B cell (primary cell): ENCODE measurements around the gene BMPER. TPM values are rescaled to one million over a fixed set of nuclear protein-coding genes. Genes with fewer than 3 reads are reported as not detected.
A peak's percentile ranks its signal among the peaks of the same experiment; 100 is the strongest.

Source experiments
- ATAC-seq: fragments of 200-7000 bp; cut with Tn5 transposase; one replicate; pipeline ENCODE4 v1.10.0; 2021; ENCODE audit warnings: low read depth, mild to moderate bottlenecking, moderate number of reproducible peaks, moderate library complexity
- CTCF ChIA-PET: fragments of 350-600 bp; sonication (Branson Sonifier 250); formaldehyde crosslinking; loops from one replicate; lab custom pipeline; 2021; ENCODE audit warnings: antibody characterized with exemption, inconsistent platforms; lab: Charles Lee
- POLR2A ChIA-PET: fragments of 350-600 bp; sonication (Branson Sonifier 250); formaldehyde crosslinking; loops from one replicate; lab custom pipeline; 2021; ENCODE audit warnings: antibody characterized with exemption; lab: Charles Lee
- DNase-seq: peaks from one replicate; pipeline ENCODE4 v3.0.0; 2013
- H2AFZ ChIP-seq: 2 replicates; pipeline ENCODE4 v1.6.1; 2012; ENCODE audit warnings: mild to moderate bottlenecking, low read depth, low read length; ENCODE audit not compliant: insufficient read depth, poor library complexity, severe bottlenecking
- H3K27ac ChIP-seq, 2 donors: 1 replicate in 1 of 2; 2 replicates in 1 of 2; pipeline ENCODE4 v1.5.1; 2012 to 2013; ENCODE audit warnings: low read length in 2 of 2, mild to moderate bottlenecking in 2 of 2, moderate library complexity in 1 of 2
- H3K27me3 ChIP-seq, 4 experiments: fragments of 200-600 bp in 1 of 4; sonication (generic) in 1 of 4; replicated peaks in 1 of 4; 1 replicate in 2 of 4; 2 replicates in 2 of 4; pipeline versions ENCODE4 v1.6.1 to v1.7.0; 2013 to 2016; ENCODE audit warnings: low read length in 3 of 4, mild to moderate bottlenecking in 2 of 4, mixed read lengths in 1 of 4, moderate library complexity in 1 of 4; ENCODE audit not compliant: insufficient read depth in 4 of 4, control insufficient read depth in 3 of 4; ENCODE audit errors: control extremely low read depth in 1 of 4
- H3K36me3 ChIP-seq, 2 experiments: replicated peaks in 1 of 2; 1 replicate in 1 of 2; 2 replicates in 1 of 2; pipeline versions ENCODE4 v1.6.1 to v1.7.1; 2013; ENCODE audit warnings: low read length in 1 of 2; ENCODE audit not compliant: insufficient read depth in 2 of 2, control insufficient read depth in 1 of 2; ENCODE audit errors: control extremely low read depth in 1 of 2, extremely low read depth in 1 of 2
- H3K4me1 ChIP-seq, 2 donors: fragments of 200-600 bp in 1 of 2; sonication (generic) in 1 of 2; 1 replicate in 1 of 2; 2 replicates in 1 of 2; pipeline versions ENCODE4 v1.5.1 to v1.6.1; 2013 to 2017; ENCODE audit warnings: low read length in 2 of 2; ENCODE audit not compliant: control insufficient read depth in 2 of 2, insufficient read depth in 2 of 2
- H3K4me2 ChIP-seq: replicated peaks from 2 replicates; pipeline ENCODE3; 2012; ENCODE audit warnings: mild to moderate bottlenecking, low read depth, low read length; ENCODE audit not compliant: poor library complexity, severe bottlenecking
- H3K4me3 ChIP-seq, 5 experiments: fragments of 200-600 bp in 1 of 5; sonication (generic) in 1 of 5; 1 replicate in 3 of 5; 2 replicates in 2 of 5; pipeline versions ENCODE4 v1.5.1 to v1.7.0; 2011 to 2016; ENCODE audit warnings: low read length in 4 of 5, mild to moderate bottlenecking in 4 of 5, low read depth in 2 of 5, control low read depth in 1 of 5, moderate library complexity in 1 of 5; ENCODE audit not compliant: insufficient read depth in 1 of 5; ENCODE audit errors: control extremely low read depth in 1 of 5, extremely low read depth in 1 of 5
- H3K79me2 ChIP-seq: fragments of 200-600 bp; sonication (generic); one replicate; pipeline ENCODE4 v1.6.0; 2016; ENCODE audit warnings: low read length; ENCODE audit not compliant: control insufficient read depth, insufficient read depth
- H3K9ac ChIP-seq: fragments of 200-600 bp; sonication (generic); 2 replicates; pipeline ENCODE4 v1.6.1; 2017; ENCODE audit warnings: mild to moderate bottlenecking, low read length, moderate library complexity
- H3K9me3 ChIP-seq, 3 donors: one replicate each; pipeline versions ENCODE4 v1.6.1 to v1.7.1; 2013; ENCODE audit warnings: low read length in 2 of 3; ENCODE audit not compliant: control insufficient read depth in 2 of 3, insufficient read depth in 1 of 3; ENCODE audit errors: control extremely low read depth in 1 of 3
- H4K20me1 ChIP-seq: 2 replicates; pipeline ENCODE4 v1.6.0; 2012; ENCODE audit warnings: mild to moderate bottlenecking, low read length; ENCODE audit not compliant: insufficient read depth, control insufficient read depth, poor library complexity, severe bottlenecking
- H3K27ac Mint-ChIP-seq: one replicate; pipeline ENCODE4 v1.8.0; 2021; ENCODE audit warnings: mixed read lengths
- H3K27me3 Mint-ChIP-seq: one replicate; pipeline ENCODE4 v1.8.0; 2021; ENCODE audit warnings: mixed read lengths
- H3K4me1 Mint-ChIP-seq: one replicate; pipeline ENCODE4 v1.8.0; 2021; ENCODE audit warnings: mixed read lengths
- H3K4me3 Mint-ChIP-seq: one replicate; pipeline ENCODE4 v1.8.0; 2021; ENCODE audit warnings: mixed read lengths
- H3K9me3 Mint-ChIP-seq: one replicate; pipeline ENCODE4 v1.8.0; 2022; ENCODE audit warnings: mixed read lengths; ENCODE audit not compliant: insufficient read depth
- CTCF ChIP-seq: fragments of 200-600 bp; IDR thresholded peaks from one replicate; pipeline ENCODE4 v1.8.0; 2022; ENCODE audit warnings: antibody characterized with exemption, mild to moderate bottlenecking
- EZH2 ChIP-seq: IDR thresholded peaks from 2 replicates; pipeline ENCODE4 v1.6.1; 2012; ENCODE audit warnings: borderline replicate concordance, low read depth, mild to moderate bottlenecking, moderate library complexity, low read length; ENCODE audit not compliant: insufficient read depth, poor library complexity, severe bottlenecking
- WGBS: methylation state at CpG from one replicate; pipeline ENCODE4 v1.1.5; 2013; ENCODE audit warnings: missing lambda C conversion rate; ENCODE audit not compliant: insufficient coverage; 5-methylcytosine and 5-hydroxymethylcytosine counted together
- intact Hi-C: fragments of 100-400 bp; cut with micrococcal nuclease; formaldehyde crosslinking; loops from one replicate; pipeline ENCODE4 v1.10.0; 2022
- polyA plus RNA-seq: library from polyadenylated mRNA; depleted of rRNA; stranded (reverse); fragments of >200 nt; gene quantifications from 2 replicates; pipeline ENCODE4 v1.2.3, GENCODE V29; 2012
- total RNA-seq, 2 donors: library from RNA; stranded (reverse); fragments of 120-200 nt in 1 of 2; gene quantifications; 1 replicate in 1 of 2; 2 replicates in 1 of 2; pipeline versions ENCODE4 v1.2.3 to v1.2.4, GENCODE V29; 2013 to 2022

BMPER gene
- total and polyA plus RNA-seq, 2 donors (not counting 1 experiment from before 2014, with no cell fraction given), result not detected

DNA sequence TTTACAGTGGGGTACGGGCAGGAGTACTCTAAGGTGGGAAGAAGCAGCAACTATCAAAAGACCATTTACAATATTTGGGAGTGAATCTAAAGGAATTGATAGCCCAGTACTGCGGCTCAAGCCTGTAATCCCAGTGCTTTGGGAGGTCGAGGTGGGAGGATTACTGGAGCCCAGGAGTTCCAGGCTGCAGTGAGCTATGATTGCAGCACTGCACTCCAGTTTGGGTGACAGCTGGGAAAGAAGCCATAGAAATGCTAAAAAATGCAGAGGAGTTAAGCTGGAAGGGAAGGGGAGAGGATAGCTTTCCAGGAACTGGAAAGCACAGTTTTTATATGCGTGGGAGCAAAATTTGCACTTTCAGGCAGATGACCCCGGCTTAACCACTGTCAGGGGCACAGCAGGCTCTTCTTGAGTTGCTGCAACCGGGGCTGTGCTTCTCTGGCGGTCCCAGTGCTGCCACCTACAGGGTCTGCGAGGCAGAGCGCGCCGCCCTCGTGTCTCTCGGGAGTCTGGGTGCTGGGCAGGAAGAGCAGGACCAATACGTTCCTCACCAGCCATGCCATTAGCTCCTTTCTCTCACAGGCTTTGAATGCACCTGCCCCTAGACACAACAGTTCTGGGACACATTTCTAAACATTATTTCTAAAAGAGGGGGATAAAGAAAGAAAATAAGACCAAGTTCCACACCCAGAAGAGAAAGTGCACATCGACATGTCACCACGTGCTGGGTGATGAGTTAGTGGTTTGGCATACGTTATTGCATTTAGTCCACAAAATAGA lies 10.1 kb upstream of the BMPER start:
- no peak overlapping the region for H2AFZ ChIP-seq

More for the DNA sequence above, 10.1 kb upstream of the BMPER start:
- Histone ChIP-seq H3K9me3 (no peaks in the 10 kb centered on the region), H3K9ac (no peak overlapping the region), H4K20me1 (no peaks in the 10 kb centered on the region), H3K79me2 (no peaks in the 10 kb centered on the region), H3K4me3 (no peak overlapping the region), H3K4me2 (no peak overlapping the region), H3K27me3 (peaks cover 0 to 13% (median 9%) of the 10 kb centered on the region in 4 experiments), H3K36me3 (no peaks in the 10 kb centered on the region), H3K27ac (no peak overlapping the region), H3K4me1 (peaks cover 0 to 2% of the 10 kb centered on the region in 2 donors)
- Mint-ChIP-seq H3K27me3 (peaks cover 54% of the 10 kb centered on the region), H3K4me1 (peaks cover 4% of the 10 kb centered on the region), H3K4me3 (no peak overlapping the region), H3K9me3 (no peaks in the 10 kb centered on the region), H3K27ac (no peak overlapping the region)
- ChIA-PET CTCF (interaction anchor here (0.7 to 4.7 kb wide), 10 partner anchors 9 to 712 kb away, joined by 3 to 39 read pairs (median 4); no protein-coding TSS in a partner anchor), POLR2A (no interaction called here)
- TF ChIP-seq EZH2 (no peak), CTCF (peak; percentile 86)
- DNase-seq (peak; percentile 65), ATAC-seq (peak; percentile 70)
- intact Hi-C loops, result loop anchor here (1.0 to 10.0 kb wide), 3 partner anchors 470 to 710 kb away; no protein-coding TSS in a partner anchor
- WGBS, result 7% methylated on average over 13 of the region's 17 CpGs
